CD4-positive, CD25-positive, alpha-beta regulatory T cell (primary cell): ENCODE measurements around the gene PATJ. TPM values are rescaled to one million over a fixed set of nuclear protein-coding genes. Genes with fewer than 3 reads are reported as not detected.

Source experiments
- ATAC-seq, 2 donors: fragments of 150-1000 bp; cut with Tn5 transposase; one replicate each; pipeline ENCODE4 v1.10.0; 2021; ENCODE audit warnings: low read depth in 2 of 2, moderate number of reproducible peaks in 2 of 2, moderate library complexity in 1 of 2
- DNase-seq, 3 donors: peaks; one replicate each; pipeline versions ENCODE4 v3.0.0 to v3.0.0-alpha.2; 2012 to 2022; ENCODE audit warnings: mixed read lengths in 1 of 3
- H3K27ac ChIP-seq: one replicate; pipeline ENCODE4 v1.7.0; 2013; ENCODE audit warnings: mild to moderate bottlenecking, low read length; ENCODE audit not compliant: insufficient read depth, poor library complexity, severe bottlenecking
- H3K27me3 ChIP-seq: one replicate; pipeline ENCODE4 v1.7.0; 2013; ENCODE audit warnings: low read length; ENCODE audit not compliant: control insufficient read depth, insufficient read depth
- H3K36me3 ChIP-seq: one replicate; pipeline ENCODE4 v1.7.0; 2013; ENCODE audit warnings: mild to moderate bottlenecking, low read length, moderate library complexity; ENCODE audit not compliant: control insufficient read depth, insufficient read depth
- H3K4me1 ChIP-seq: 2 replicates; pipeline ENCODE4 v1.7.0; 2013; ENCODE audit warnings: mild to moderate bottlenecking, low read length; ENCODE audit not compliant: insufficient read depth, control insufficient read depth, poor library complexity, severe bottlenecking
- H3K4me3 ChIP-seq: one replicate; pipeline ENCODE4 v1.7.0; 2013; ENCODE audit warnings: low read depth, mild to moderate bottlenecking, low read length, moderate library complexity
- H3K9me3 ChIP-seq, 2 experiments: 1 replicate in 1 of 2; 2 replicates in 1 of 2; pipeline ENCODE4 v1.7.0; 2013; ENCODE audit warnings: low read length in 2 of 2, mild to moderate bottlenecking in 1 of 2, moderate library complexity in 1 of 2; ENCODE audit not compliant: control insufficient read depth in 2 of 2
- H3K27ac Mint-ChIP-seq, 3 donors: one replicate each; pipeline ENCODE4 v1.8.0; 2020 to 2022; ENCODE audit warnings: mild to moderate bottlenecking in 3 of 3, mixed read lengths in 3 of 3, moderate library complexity in 2 of 3
- H3K27me3 Mint-ChIP-seq: one replicate; pipeline ENCODE4 v1.8.0; 2022; ENCODE audit warnings: mild to moderate bottlenecking, mixed read lengths
- H3K36me3 Mint-ChIP-seq: one replicate; pipeline ENCODE4 v1.8.0; 2020; ENCODE audit warnings: mixed read lengths
- H3K4me1 Mint-ChIP-seq, 4 donors: one replicate each; pipeline ENCODE4 v1.8.0; 2020 to 2022; ENCODE audit warnings: mixed read lengths in 4 of 4, mild to moderate bottlenecking in 1 of 4
- H3K4me3 Mint-ChIP-seq, 4 donors: one replicate each; pipeline ENCODE4 v1.8.0; 2020 to 2022; ENCODE audit warnings: mild to moderate bottlenecking in 4 of 4, mixed read lengths in 4 of 4, moderate library complexity in 3 of 4
- H3K9me3 Mint-ChIP-seq, 7 donors: one replicate each; pipeline ENCODE4 v1.8.0; 2020 to 2022; ENCODE audit warnings: mixed read lengths in 7 of 7, mild to moderate bottlenecking in 3 of 7, moderate library complexity in 2 of 7
- polyA plus RNA-seq, 4 donors: library from polyadenylated mRNA; unstranded; fragments of 300-500 nt; fragmentation: Illumina TruSeq; gene quantifications; one replicate each; pipeline ENCODE4 v1.2.3, GENCODE V29; 2021
- total RNA-seq: library from RNA; stranded (reverse); gene quantifications from one replicate; pipeline ENCODE4 v1.2.3, GENCODE V29; 2022

The PATJ gene
- total and polyA plus RNA-seq, 5 donors from 2014 or later = 8.6 to 49.2 (median 15.9) TPM

- Mint-ChIP-seq H3K36me3 (peaks cover 31% of the 10 kb centered on the region), H3K4me3 (no peak overlapping the region), H3K27me3 (no peaks in the 10 kb centered on the region), H3K4me1 (no peaks in the 10 kb centered on the region), H3K9me3 (peaks cover 0 to 2% (median 0%) of the 10 kb centered on the region in 7 donors), H3K27ac (no peak overlapping the region)
- ATAC-seq (no peak), DNase-seq (no peak)
- no peak overlapping the region for H3K27ac ChIP-seq
- H3K9me3 ChIP-seq = no peaks in the 10 kb centered on the region
- H3K27me3 ChIP-seq = no peaks in the 10 kb centered on the region
- H3K4me1 ChIP-seq = no peaks in the 10 kb centered on the region
- no peak overlapping the region for H3K4me3 ChIP-seq
- H3K36me3 ChIP-seq = peaks cover 3% of the 10 kb centered on the region
These were observed 269.8 kb downstream of the PATJ start for GRCh38 chr1:62012095-62012494.

- Mint-ChIP-seq H3K27ac (no peak overlapping the region), H3K36me3 (peaks cover 32% of the 10 kb centered on the region), H3K4me1 (no peaks in the 10 kb centered on the region), H3K27me3 (no peaks in the 10 kb centered on the region), H3K9me3 (peaks cover 0 to 2% (median 0%) of the 10 kb centered on the region in 7 donors), H3K4me3 (no peak overlapping the region)
- no peak for DNase-seq
- Histone ChIP-seq H3K9me3 (no peaks in the 10 kb centered on the region), H3K4me3 (no peak overlapping the region), H3K36me3 (peaks cover 3% of the 10 kb centered on the region), H3K27me3 (no peaks in the 10 kb centered on the region), H3K4me1 (no peaks in the 10 kb centered on the region), H3K27ac (no peak overlapping the region)
- no peak for ATAC-seq
These were observed 270.6 kb downstream of the PATJ start for GRCh38 chr1:62012836-62013235.

- Histone ChIP-seq H3K36me3 (peaks cover 3% of the 10 kb centered on the region), H3K4me3 (no peak overlapping the region), H3K27me3 (no peaks in the 10 kb centered on the region), H3K4me1 (no peaks in the 10 kb centered on the region), H3K27ac (no peak overlapping the region), H3K9me3 (no peaks in the 10 kb centered on the region)
- no peaks in the 10 kb centered on the region for H3K4me1 Mint-ChIP-seq
- no peaks in the 10 kb centered on the region for H3K27me3 Mint-ChIP-seq
- H3K9me3 Mint-ChIP-seq = peaks cover 0 to 2% (median 0%) of the 10 kb centered on the region in 7 donors
- H3K4me3 Mint-ChIP-seq = no peak overlapping the region
- DNase-seq (no peak), ATAC-seq (no peak)
- H3K36me3 Mint-ChIP-seq = peaks cover 33% of the 10 kb centered on the region
- no peak overlapping the region for H3K27ac Mint-ChIP-seq
These were observed 271.0 kb downstream of the PATJ start for GRCh38 chr1:62013264-62013663.

- Histone ChIP-seq H3K27me3 (no peaks in the 10 kb centered on the region), H3K27ac (no peak overlapping the region), H3K4me1 (no peaks in the 10 kb centered on the region), H3K36me3 (peaks cover 5% of the 10 kb centered on the region), H3K9me3 (no peaks in the 10 kb centered on the region), H3K4me3 (no peak overlapping the region)
- H3K4me3 Mint-ChIP-seq = no peak overlapping the region
- no peak overlapping the region for H3K27ac Mint-ChIP-seq
- H3K9me3 Mint-ChIP-seq = no peaks in the 10 kb centered on the region
- DNase-seq (no peak), ATAC-seq (no peak)
- peaks cover 27% of the 10 kb centered on the region for H3K36me3 Mint-ChIP-seq
- peaks cover 0 to 8% (median 1%) of the 10 kb centered on the region in 4 donors for H3K4me1 Mint-ChIP-seq
- no peaks in the 10 kb centered on the region for H3K27me3 Mint-ChIP-seq
These were observed 280.2 kb downstream of the PATJ start for GRCh38 chr1:62022382-62022983.

- H3K4me3 ChIP-seq = no peak overlapping the region
- H3K9me3 Mint-ChIP-seq = no peaks in the 10 kb centered on the region
- H3K27me3 Mint-ChIP-seq = no peaks in the 10 kb centered on the region
- H3K27me3 ChIP-seq = no peaks in the 10 kb centered on the region
- H3K27ac ChIP-seq = no peak overlapping the region
- H3K27ac Mint-ChIP-seq = no peak overlapping the region
- H3K4me1 ChIP-seq = no peaks in the 10 kb centered on the region
- no peak for DNase-seq
- ATAC-seq = no peak
- peaks cover 29% of the 10 kb centered on the region for H3K36me3 Mint-ChIP-seq
- H3K9me3 ChIP-seq = no peaks in the 10 kb centered on the region
- peaks cover 0 to 8% (median 1%) of the 10 kb centered on the region in 4 donors for H3K4me1 Mint-ChIP-seq
- no peak overlapping the region for H3K4me3 Mint-ChIP-seq
- no peaks in the 10 kb centered on the region for H3K36me3 ChIP-seq
These were observed 282.4 kb downstream of the PATJ start for GRCh38 chr1:62024690-62025089.

- no peaks in the 10 kb centered on the region for H3K9me3 ChIP-seq
- H3K27ac ChIP-seq = no peak overlapping the region
- Mint-ChIP-seq H3K4me1 (peaks cover 0 to 7% (median 1%) of the 10 kb centered on the region in 4 donors), H3K27me3 (no peaks in the 10 kb centered on the region), H3K4me3 (no peak overlapping the region), H3K9me3 (no peaks in the 10 kb centered on the region), H3K36me3 (peaks cover 28% of the 10 kb centered on the region), H3K27ac (no peak overlapping the region)
- H3K36me3 ChIP-seq = no peaks in the 10 kb centered on the region
- no peak for DNase-seq
- no peaks in the 10 kb centered on the region for H3K27me3 ChIP-seq
- no peak for ATAC-seq
- H3K4me3 ChIP-seq = no peak overlapping the region
- no peaks in the 10 kb centered on the region for H3K4me1 ChIP-seq
These were observed 282.9 kb downstream of the PATJ start for GRCh38 chr1:62025154-62025553.

DNA sequence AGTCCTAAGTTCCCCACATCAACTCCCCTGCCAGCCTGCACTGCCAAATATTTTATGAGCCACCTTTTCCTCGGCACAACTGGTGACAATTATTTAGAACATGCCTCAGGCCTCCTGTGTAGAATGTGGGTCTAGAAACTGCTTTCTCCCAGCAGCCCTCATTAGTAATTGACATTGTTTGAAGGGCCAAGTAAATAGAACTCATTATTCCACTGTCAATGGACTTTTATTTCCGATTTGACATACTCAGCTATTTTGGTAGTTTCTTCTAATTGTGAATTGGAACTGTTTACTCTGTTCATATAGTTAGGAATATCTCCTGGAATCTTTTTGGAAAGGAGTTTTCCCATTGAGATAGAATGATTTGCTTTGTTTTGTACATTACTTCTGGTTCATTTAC is 283.6 kb downstream of the PATJ start:
- Mint-ChIP-seq H3K9me3 (no peaks in the 10 kb centered on the region), H3K27ac (no peak overlapping the region), H3K4me1 (peaks cover 0 to 5% (median 3%) of the 10 kb centered on the region in 4 donors), H3K27me3 (no peaks in the 10 kb centered on the region), H3K4me3 (no peak overlapping the region), H3K36me3 (peaks cover 28% of the 10 kb centered on the region)
- Histone ChIP-seq H3K4me1 (no peaks in the 10 kb centered on the region), H3K9me3 (no peaks in the 10 kb centered on the region), H3K27me3 (no peaks in the 10 kb centered on the region), H3K4me3 (no peak overlapping the region), H3K27ac (no peak overlapping the region), H3K36me3 (no peaks in the 10 kb centered on the region)
- ATAC-seq (no peak), DNase-seq (no peak)

DNA sequence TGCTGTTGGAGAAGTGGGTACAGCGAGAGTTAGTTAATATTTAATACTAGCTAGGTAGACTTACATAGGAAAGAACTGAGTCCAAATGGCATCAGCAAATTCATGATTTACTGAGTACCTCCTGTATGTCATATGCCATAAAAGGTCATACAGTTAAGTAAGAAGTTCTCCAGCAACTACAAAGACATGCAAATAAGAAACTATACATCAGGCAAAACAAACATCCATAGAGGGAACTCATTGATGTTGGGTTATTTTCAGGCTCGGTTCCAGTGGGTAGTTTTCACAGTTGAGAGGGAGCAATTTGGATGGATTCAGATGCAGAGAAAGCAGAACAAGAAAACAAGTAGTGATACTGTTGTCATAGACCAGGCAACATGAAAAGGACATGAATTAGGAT is 287.4 kb downstream of the PATJ start:
- no peak for DNase-seq
- Mint-ChIP-seq H3K36me3 (peaks cover 41% of the 10 kb centered on the region), H3K4me3 (no peak overlapping the region), H3K4me1 (peaks cover 0 to 4% (median 2%) of the 10 kb centered on the region in 4 donors), H3K9me3 (no peaks in the 10 kb centered on the region), H3K27me3 (no peaks in the 10 kb centered on the region), H3K27ac (no peak overlapping the region)
- H3K27me3 ChIP-seq = no peaks in the 10 kb centered on the region
- H3K9me3 ChIP-seq = no peaks in the 10 kb centered on the region
- H3K4me3 ChIP-seq = no peak overlapping the region
- no peaks in the 10 kb centered on the region for H3K4me1 ChIP-seq
- H3K36me3 ChIP-seq = no peaks in the 10 kb centered on the region
- H3K27ac ChIP-seq = no peak overlapping the region
- no peak for ATAC-seq
